ENCODE measurements around the gene ATG2A. TPM values are rescaled to one million over a fixed set of nuclear protein-coding genes. Genes with fewer than 3 reads are reported as not detected.

Gene ATG2A
- total and polyA plus RNA-seq, 2 of the 8 experiments (the other 6 are each of a cell fraction or from before 2014, with no cell fraction given) = 12.1 to 22.1 TPM

GRCh38 chr11:64853709-64854108 is 63.3 kb downstream of the ATG2A start:
- no peaks in the 10 kb centered on the region for H3K79me2 ChIP-seq (ENCODE audit: control insufficient read depth in 1 of 2, insufficient read depth in 2 of 2, low read length in 2 of 2)
- H3K18ac ChIP-seq (ENCODE audit: extremely low read depth, low read length) = no peak overlapping the region
- H3K36me3 ChIP-seq (ENCODE audit: control insufficient read depth in 2 of 4, insufficient read depth in 4 of 4, low read length in 3 of 4) = peaks cover 0 to 5% (median 0%) of the 10 kb centered on the region in 4 experiments; a peak in 3 of 8 replicates
- no peak overlapping the region for H2BK12ac ChIP-seq (ENCODE audit: low read depth, low read length)
- no peak overlapping the region for H2BK120ac ChIP-seq (replicated peaks; ENCODE audit: low read depth, low read length)
- H3K27ac ChIP-seq (ENCODE audit: low read depth, low read length) = no peak overlapping the region
- H3K27me3 ChIP-seq (replicated peaks in 1 of 4; ENCODE audit: control insufficient read depth in 3 of 4, extremely low read depth in 1 of 4, insufficient read depth in 3 of 4, low read length in 3 of 4) = no peaks in the 10 kb centered on the region
- 89% methylated on average over 26 of the region's 27 CpGs; no CpG with 5 or more reads in 1 of the 2 experiments for WGBS, 2 experiments (ENCODE audit: extremely low coverage in 1 of 2, insufficient coverage in 1 of 2, insufficient read length in 1 of 2, insufficient replicate concordance in 2 of 2, low coverage in 1 of 2, low lambda C conversion rate in 2 of 2, missing lambda C conversion rate in 1 of 2)
- H4K8ac ChIP-seq (ENCODE audit: extremely low read depth, insufficient read depth, low read length) = no peak overlapping the region
- peak overlapping the region; percentile 15; the same call in 1 of the 2 replicates for H2BK5ac ChIP-seq (ENCODE audit: low read depth, low read length)
- H3K4ac ChIP-seq (replicated peaks; ENCODE audit: insufficient read length, low read depth, low read length) = no peak overlapping the region
- H3K4me2 ChIP-seq (ENCODE audit: insufficient read depth in 1 of 2, low read depth in 2 of 2, low read length in 2 of 2) = no peak overlapping the region
- H3K4me1 ChIP-seq (replicated peaks in 1 of 4; ENCODE audit: control insufficient read depth in 3 of 4, insufficient read depth in 4 of 4, low read length in 3 of 4) = peaks cover 0 to 15% (median 6%) of the 10 kb centered on the region in 4 experiments; a peak in 6 of 7 replicates
- H4K91ac ChIP-seq (replicated peaks; ENCODE audit: insufficient read length, low read length) = no peak overlapping the region
- DNase-seq (ENCODE audit: low read depth in 1 of 2, low spot score in 2 of 2) (no peak), FAIRE-seq (no peak)
- CTCF ChIA-PET (ENCODE audit: partially characterized antibody) = interaction anchor here (1.1 to 32.3 kb wide), 4 partner anchors 9 to 158 kb away, joined by 3 to 1058 read pairs (median 162); partner anchors contain the start of gene EHD1
- H3K4me3 ChIP-seq (ENCODE audit: extremely low read depth in 1 of 4, insufficient read depth in 2 of 4, low read depth in 3 of 4, low read length in 4 of 4) = no peak overlapping the region
- H4K5ac ChIP-seq (ENCODE audit: insufficient read length, low read depth, low read length) = no peak overlapping the region
- peaks cover 0 to 5% of the 10 kb centered on the region in 2 experiments for H4K20me1 ChIP-seq (replicated peaks in 1 of 2; ENCODE audit: control insufficient read depth in 1 of 2, insufficient read depth in 2 of 2, low read length in 2 of 2)
- no peak overlapping the region for H3K14ac ChIP-seq (ENCODE audit: insufficient read length)
- H2BK15ac ChIP-seq (ENCODE audit: low read length) = no peak overlapping the region
- no peak overlapping the region for H2AK5ac ChIP-seq (ENCODE audit: low read depth, low read length)
- H2AFZ ChIP-seq (ENCODE audit: low read length) = no peak overlapping the region
- TF ChIP-seq USF2 (IDR thresholded peaks at IDR 0.05; ENCODE audit: low read length) (no peak), CREB1 (IDR thresholded peaks at IDR 0.05) (no peak)
- no peak overlapping the region for H3K9ac ChIP-seq (replicated peaks in 1 of 4; ENCODE audit: extremely low read depth in 1 of 4, low read depth in 3 of 4, low read length in 3 of 4)
- H2BK20ac ChIP-seq (ENCODE audit: low read length) = no peak overlapping the region
- no peak overlapping the region for H3K23ac ChIP-seq (ENCODE audit: insufficient read length)
- H3K56ac ChIP-seq (replicated peaks; ENCODE audit: insufficient read length, low read depth, low read length) = no peak overlapping the region
- H3K23me2 ChIP-seq (ENCODE audit: low read depth, low read length) = no peaks in the 10 kb centered on the region
- H3K9me3 ChIP-seq (ENCODE audit: insufficient read depth in 2 of 2, low read depth in 1 of 2, low read length in 1 of 2) = no peaks in the 10 kb centered on the region
- POLR2A ChIA-PET (ENCODE audit: partially characterized antibody) = interaction anchor here (1.2 to 25.7 kb wide), 3 partner anchors 11 to 31 kb away, joined by 4 to 408 read pairs (median 4); partner anchors contain the start of gene EHD1
- H3K79me1 ChIP-seq (ENCODE audit: low read depth, low read length) = no peaks in the 10 kb centered on the region
